HG03354 (cell line): ENCODE data around the gene RPL13.

Experiments used
- ATAC-seq: cut with Tn5 transposase; IDR thresholded peaks from one replicate; pipeline ENCODE4 v1.9.1; 2021; ENCODE audit warnings: mild to moderate bottlenecking; ENCODE audit not compliant: unreplicated experiment, poor library complexity, severe bottlenecking

RPL13 gene

DNA sequence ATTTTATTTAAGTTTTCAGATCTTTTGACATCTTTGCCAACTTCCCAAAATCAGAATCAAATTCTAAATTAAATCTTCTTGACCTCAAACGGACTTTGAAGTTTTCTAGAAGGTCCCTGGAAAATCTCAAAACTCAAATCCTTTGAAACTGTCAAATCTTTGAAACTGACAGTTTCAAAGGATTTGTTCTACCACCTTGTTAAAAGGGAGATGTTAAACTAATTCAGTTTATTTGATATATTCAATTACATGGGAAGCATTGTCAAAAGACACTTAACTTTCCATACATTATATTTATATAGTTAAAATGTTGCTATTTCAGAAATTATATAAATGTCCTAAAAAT is 49.6 kb downstream of the RPL13 start:
- no peak for ATAC-seq

DNA sequence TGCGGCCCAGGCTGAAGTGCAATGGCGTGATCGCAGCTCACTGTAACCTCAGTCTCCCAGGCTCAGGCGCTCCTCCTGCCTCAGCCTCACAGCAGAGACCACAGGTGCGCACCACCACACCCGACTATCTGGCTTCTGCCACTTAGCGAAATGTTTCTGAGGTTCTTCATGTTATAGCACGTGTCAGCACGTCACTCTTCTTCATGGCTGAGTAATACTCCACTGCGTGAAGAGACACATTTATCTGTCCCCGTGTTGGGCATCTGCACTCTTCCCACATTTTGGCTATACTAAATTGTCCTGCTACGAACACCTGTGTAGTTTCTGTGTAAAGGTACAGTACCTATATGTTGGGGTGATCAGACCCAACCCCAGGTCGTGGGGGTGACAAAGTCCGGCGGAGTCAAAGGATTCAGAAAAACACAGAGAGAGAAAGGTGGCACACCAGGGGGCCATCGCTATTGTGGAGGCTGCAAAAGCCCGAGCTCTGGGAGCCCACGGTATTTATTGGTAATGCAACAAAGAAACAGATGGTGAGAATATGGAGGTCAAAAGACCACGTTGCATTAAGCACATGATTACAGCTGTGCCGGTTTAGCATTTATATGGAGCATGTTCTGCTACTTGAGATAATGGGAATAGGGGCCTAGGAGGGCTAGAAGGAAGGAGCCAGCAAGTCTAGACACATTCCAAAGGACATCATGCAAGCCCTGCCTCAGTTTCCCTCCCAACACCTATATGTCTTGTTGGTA is 52.1 kb downstream of the RPL13 start:
- no peak for ATAC-seq

DNA sequence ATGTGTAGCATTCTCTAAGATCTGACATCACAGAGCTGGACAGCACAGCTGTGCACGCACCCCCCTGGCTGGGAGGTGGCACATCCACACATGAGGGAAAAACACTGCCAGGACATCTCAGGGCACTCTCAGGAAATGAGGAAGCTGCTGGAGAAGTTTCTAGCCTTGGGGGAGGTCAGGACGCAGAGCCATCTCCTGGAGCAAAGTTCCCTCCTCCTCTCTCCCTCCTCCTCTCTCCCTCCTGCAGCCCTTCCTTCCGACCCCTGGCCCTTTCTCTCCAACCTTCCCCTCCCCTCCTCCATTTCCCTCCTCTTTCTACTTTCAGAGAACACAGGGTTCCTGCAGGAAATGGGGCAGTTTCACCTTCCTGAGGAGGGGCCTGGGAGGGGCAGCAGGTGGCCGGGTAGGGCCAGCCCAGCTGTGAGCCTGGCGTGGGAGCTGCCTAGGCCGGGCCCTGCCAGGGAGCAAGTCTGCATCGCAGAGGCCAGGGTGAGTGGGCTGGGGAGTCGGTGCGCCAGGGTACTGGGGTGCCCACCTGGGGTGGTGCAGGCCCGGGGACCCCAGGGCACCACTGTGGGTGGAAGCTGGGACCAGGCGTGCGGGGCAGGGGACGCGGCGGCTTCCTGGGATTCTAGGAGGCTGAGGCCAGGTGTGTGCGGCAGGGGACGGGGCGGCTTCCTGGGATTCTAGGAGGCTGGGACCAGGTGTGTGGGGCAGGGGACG is 52.9 kb downstream of the RPL13 start, which contains the start of gene DPEP1:
Gene DPEP1 (plus strand): TSS at position 412 of the 723 bp plus-strand sequence. CDS start 16,769 bp downstream, outside the sequence.
- ATAC-seq: no peak

DNA sequence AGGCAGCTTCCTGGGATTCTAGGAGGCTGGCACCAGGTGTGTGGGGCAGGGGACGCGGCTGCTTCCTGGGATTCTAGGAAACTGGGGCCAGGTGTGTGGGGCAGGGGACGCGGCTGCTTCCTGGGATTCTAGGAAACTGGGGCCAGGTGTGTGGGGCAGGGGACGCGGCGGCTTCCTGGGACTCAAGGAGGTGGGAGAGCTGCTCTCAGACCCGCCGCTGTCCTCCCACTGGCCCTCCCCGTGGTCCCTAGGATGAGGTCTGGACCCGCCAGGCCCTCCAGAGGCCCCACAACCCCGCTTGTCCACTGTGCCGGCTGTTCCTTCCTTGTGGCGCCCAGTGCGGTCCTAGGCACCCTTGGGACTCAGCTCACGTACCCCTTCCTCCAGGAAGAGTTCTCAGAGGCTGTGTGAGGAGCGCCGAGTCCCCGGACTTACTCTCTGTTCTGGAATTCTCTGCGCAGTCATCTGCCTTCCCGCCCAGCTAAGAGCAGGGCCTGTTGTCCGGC is 53.5 kb downstream of the RPL13 start:
- ATAC-seq: no peak
